Breast epithelium (tissue), 3 donors: ENCODE results near the gene RNF149.

ENCODE experiments used
- CTCF ChIP-seq, 3 donors: fragments of 450-650 bp; IDR thresholded peaks; one replicate each; pipeline ENCODE4 v1.5.1; 2016 to 2017; ENCODE audit warnings: antibody characterized with exemption in 3 of 3, mild to moderate bottlenecking in 3 of 3, moderate library complexity in 3 of 3
- POLR2A ChIP-seq: fragments of 450-650 bp; IDR thresholded peaks from one replicate; pipeline ENCODE4 v1.6.1; 2016; ENCODE audit warnings: antibody characterized with exemption, mild to moderate bottlenecking, moderate library complexity

- no peak for TF ChIP-seq POLR2A
- TF ChIP-seq CTCF (IDR thresholded peaks at IDR 0.05) = no peak
Measured at GRCh38 chr2:101356521-101356920, 48.0 kb upstream of the RNF149 start.
